ENCODE results near the gene LDHD.

LDHD gene

GRCh38 chr16:75079346-75079926, 37.1 kb downstream of the LDHD start:
- no peak for DNase-seq

GRCh38 chr16:75078886-75079285, 37.7 kb downstream of the LDHD start:
- no peak for DNase-seq

- DNase-seq, result no peak
Measured at GRCh38 chr16:75075688-75076268, 40.8 kb downstream of the LDHD start.

GRCh38 chr16:75074920-75075687, 41.5 kb downstream of the LDHD start:
- DNase-seq, result peak; percentile 93

- no peak for DNase-seq
Measured at GRCh38 chr16:75074304-75074793, 42.2 kb downstream of the LDHD start.

- no peak for DNase-seq
Measured at GRCh38 chr16:75073545-75074303, 42.9 kb downstream of the LDHD start.

- DNase-seq, result no peak
Measured at GRCh38 chr16:75072239-75072947, 44.2 kb downstream of the LDHD start.

GRCh38 chr16:75071621-75072020, 45.0 kb downstream of the LDHD start:
- DNase-seq, result no peak

GRCh38 chr16:75070012-75070841, 46.4 kb downstream of the LDHD start:
- DNase-seq, result no peak

GRCh38 chr16:75068085-75069031, 48.2 kb downstream of the LDHD start:
- no peak for DNase-seq

- DNase-seq, result no peak
Measured at GRCh38 chr16:75066861-75067447, 49.6 kb downstream of the LDHD start.

GRCh38 chr16:75065521-75066149, 50.9 kb downstream of the LDHD start:
- no peak for DNase-seq

- peak; percentile 41 for DNase-seq
Measured at GRCh38 chr16:75065149-75065505, 51.5 kb downstream of the LDHD start.

- DNase-seq, result peak; percentile 18
Measured at GRCh38 chr16:75064403-75065148, 52.0 kb downstream of the LDHD start.

- no peak for DNase-seq
Measured at GRCh38 chr16:75063549-75064088, 53.0 kb downstream of the LDHD start.

- no peak for DNase-seq
Measured at GRCh38 chr16:75062976-75063346, 53.6 kb downstream of the LDHD start.

- DNase-seq, result no peak
Measured at GRCh38 chr16:75062135-75062975, 54.2 kb downstream of the LDHD start.
